ENCODE data around the gene PALM. TPM values are rescaled to one million over a fixed set of nuclear protein-coding genes. Genes with fewer than 3 reads are reported as not detected.

PALM gene
- total RNA-seq, 1 donor from 2014 or later: 60.0 TPM

DNA sequence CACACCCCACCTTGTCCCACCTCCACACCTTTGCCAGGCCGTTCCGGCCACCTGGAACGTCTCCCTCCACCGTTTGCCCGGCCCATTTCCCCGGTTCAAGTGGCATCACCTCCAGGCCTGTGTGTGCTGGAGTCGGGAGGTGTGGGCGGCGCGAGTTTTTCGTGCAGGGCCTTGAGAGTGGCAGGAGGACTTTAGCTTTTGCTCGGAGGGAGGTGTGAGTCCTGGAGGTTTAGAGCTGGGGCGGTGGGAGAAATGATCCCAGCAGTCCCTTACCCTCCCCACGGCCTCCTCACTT is 4.3 kb upstream of the PALM start:
- DNase-seq (ENCODE audit: low read depth) (no peak), FAIRE-seq (no peak)
- no peak overlapping the region for H3K27ac Mint-ChIP-seq (ENCODE audit: unreplicated experiment)
- no peaks in the 10 kb centered on the region for H3K9me3 Mint-ChIP-seq (ENCODE audit: unreplicated experiment)
- Histone ChIP-seq H3K9ac (ENCODE audit: low read length) (no peak overlapping the region), H3K27ac (ENCODE audit: low read depth, low read length) (no peak overlapping the region), H3K36me3 (ENCODE audit: insufficient read depth, low read length) (no peaks in the 10 kb centered on the region), H3K4me3 (ENCODE audit: insufficient read depth, low read depth, low read length) (no peak overlapping the region), H3K4me1 (ENCODE audit: insufficient read depth, low read length) (no peaks in the 10 kb centered on the region), H3K27me3 (ENCODE audit: insufficient read depth, low read length) (peaks cover 5% of the 10 kb centered on the region), H3K4me2 (ENCODE audit: low read length) (no peak overlapping the region), H3K9me3 (ENCODE audit: insufficient read depth, low read depth, low read length) (no peaks in the 10 kb centered on the region), H3K79me2 (ENCODE audit: insufficient read depth, low read length) (no peaks in the 10 kb centered on the region), H2AFZ (ENCODE audit: low read depth, low read length) (peak overlapping the region; percentile 63), H4K20me1 (ENCODE audit: insufficient read depth, low read length) (no peaks in the 10 kb centered on the region)
- no peaks in the 10 kb centered on the region for H3K36me3 Mint-ChIP-seq (ENCODE audit: low read depth, unreplicated experiment)
- TF ChIP-seq, protein P1, sequence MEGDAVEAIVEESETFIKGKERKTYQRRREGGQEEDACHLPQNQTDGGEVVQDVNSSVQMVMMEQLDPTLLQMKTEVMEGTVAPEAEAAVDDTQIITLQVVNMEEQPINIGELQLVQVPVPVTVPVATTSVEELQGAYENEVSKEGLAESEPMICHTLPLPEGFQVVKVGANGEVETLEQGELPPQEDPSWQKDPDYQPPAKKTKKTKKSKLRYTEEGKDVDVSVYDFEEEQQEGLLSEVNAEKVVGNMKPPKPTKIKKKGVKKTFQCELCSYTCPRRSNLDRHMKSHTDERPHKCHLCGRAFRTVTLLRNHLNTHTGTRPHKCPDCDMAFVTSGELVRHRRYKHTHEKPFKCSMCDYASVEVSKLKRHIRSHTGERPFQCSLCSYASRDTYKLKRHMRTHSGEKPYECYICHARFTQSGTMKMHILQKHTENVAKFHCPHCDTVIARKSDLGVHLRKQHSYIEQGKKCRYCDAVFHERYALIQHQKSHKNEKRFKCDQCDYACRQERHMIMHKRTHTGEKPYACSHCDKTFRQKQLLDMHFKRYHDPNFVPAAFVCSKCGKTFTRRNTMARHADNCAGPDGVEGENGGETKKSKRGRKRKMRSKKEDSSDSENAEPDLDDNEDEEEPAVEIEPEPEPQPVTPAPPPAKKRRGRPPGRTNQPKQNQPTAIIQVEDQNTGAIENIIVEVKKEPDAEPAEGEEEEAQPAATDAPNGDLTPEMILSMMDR (IDR thresholded peaks at IDR 0.05; ENCODE audit: insufficient read depth, low read depth, low read length): no peak
- TF ChIP-seq EZH2 (IDR thresholded peaks at IDR 0.05; ENCODE audit: insufficient read depth, low read length): no peak
- peaks cover 12% of the 10 kb centered on the region for H3K27me3 Mint-ChIP-seq (ENCODE audit: low read depth, unreplicated experiment)
- H3K4me1 Mint-ChIP-seq (ENCODE audit: low read depth, unreplicated experiment): no peaks in the 10 kb centered on the region
- H3K4me3 Mint-ChIP-seq (ENCODE audit: unreplicated experiment): no peak overlapping the region

DNA sequence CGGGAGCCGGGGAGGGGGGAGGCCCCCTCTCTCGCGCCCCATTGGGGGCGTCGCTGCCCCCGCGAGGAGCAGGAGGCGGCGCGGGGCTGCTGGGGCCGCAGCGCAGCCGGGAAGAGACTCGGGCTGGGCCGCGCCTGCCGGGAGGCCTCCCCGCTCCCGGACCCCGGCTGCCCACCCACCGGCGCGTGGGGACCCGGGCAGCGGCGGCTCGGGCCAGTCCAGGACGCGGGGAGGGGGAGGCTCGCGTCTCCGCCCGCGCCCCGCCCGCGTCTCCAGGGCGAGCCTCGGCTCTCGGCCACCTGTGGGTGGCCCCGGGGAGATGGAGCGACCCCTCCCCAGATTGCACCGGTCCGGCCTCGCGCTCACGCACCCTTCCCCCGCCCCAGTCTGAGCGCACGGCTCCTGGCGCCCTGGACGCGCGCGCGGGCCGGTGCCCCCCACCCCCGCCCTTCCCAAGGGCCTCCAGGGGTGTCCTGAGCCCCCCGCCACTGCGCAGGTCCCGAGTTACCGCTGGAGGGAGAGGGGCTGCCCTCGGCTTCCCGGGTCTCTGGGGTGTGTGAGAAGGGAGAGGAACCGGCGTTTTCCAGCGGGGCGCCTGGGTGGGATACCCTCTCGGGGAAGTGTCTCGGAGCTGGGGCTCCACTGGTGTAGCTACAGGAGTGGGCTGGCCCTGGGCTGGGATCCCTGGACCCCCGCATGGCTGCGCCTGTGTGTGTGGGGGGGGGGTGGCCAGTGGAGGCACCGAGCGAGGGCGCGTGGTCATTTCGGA is 645 bp downstream of the PALM start:
- peaks cover 2% of the 10 kb centered on the region for H3K27me3 Mint-ChIP-seq (ENCODE audit: low read depth, unreplicated experiment)
- Histone ChIP-seq H3K9me3 (ENCODE audit: insufficient read depth, low read depth, low read length) (no peaks in the 10 kb centered on the region), H3K27me3 (ENCODE audit: insufficient read depth, low read length) (peaks cover 1% of the 10 kb centered on the region), H2AFZ (ENCODE audit: low read depth, low read length) (peak overlapping the region; percentile 47), H3K36me3 (ENCODE audit: insufficient read depth, low read length) (no peaks in the 10 kb centered on the region), H3K4me1 (ENCODE audit: insufficient read depth, low read length) (peaks cover 9% of the 10 kb centered on the region), H4K20me1 (ENCODE audit: insufficient read depth, low read length) (peaks cover 7% of the 10 kb centered on the region), H3K79me2 (ENCODE audit: insufficient read depth, low read length) (peaks cover 8% of the 10 kb centered on the region), H3K4me3 (ENCODE audit: insufficient read depth, low read depth, low read length) (peak overlapping the region; percentile 51), H3K27ac (ENCODE audit: low read depth, low read length) (no peak overlapping the region), H3K9ac (ENCODE audit: low read length) (peak overlapping the region; percentile 50), H3K4me2 (ENCODE audit: low read length) (peak overlapping the region; percentile 81)
- DNase-seq (ENCODE audit: low read depth): no peak
- H3K4me3 Mint-ChIP-seq (ENCODE audit: unreplicated experiment): peak overlapping the region; percentile 77
- TF ChIP-seq, protein P1 (IDR thresholded peaks at IDR 0.05; ENCODE audit: insufficient read depth, low read depth, low read length): no peak
- TF ChIP-seq EZH2 (IDR thresholded peaks at IDR 0.05; ENCODE audit: insufficient read depth, low read length): peak; percentile 67
- FAIRE-seq: no peak
- no peak overlapping the region for H3K27ac Mint-ChIP-seq (ENCODE audit: unreplicated experiment)
- H3K36me3 Mint-ChIP-seq (ENCODE audit: low read depth, unreplicated experiment): peaks cover 2% of the 10 kb centered on the region
- no peaks in the 10 kb centered on the region for H3K9me3 Mint-ChIP-seq (ENCODE audit: unreplicated experiment)
- H3K4me1 Mint-ChIP-seq (ENCODE audit: low read depth, unreplicated experiment): peaks cover 2% of the 10 kb centered on the region

DNA sequence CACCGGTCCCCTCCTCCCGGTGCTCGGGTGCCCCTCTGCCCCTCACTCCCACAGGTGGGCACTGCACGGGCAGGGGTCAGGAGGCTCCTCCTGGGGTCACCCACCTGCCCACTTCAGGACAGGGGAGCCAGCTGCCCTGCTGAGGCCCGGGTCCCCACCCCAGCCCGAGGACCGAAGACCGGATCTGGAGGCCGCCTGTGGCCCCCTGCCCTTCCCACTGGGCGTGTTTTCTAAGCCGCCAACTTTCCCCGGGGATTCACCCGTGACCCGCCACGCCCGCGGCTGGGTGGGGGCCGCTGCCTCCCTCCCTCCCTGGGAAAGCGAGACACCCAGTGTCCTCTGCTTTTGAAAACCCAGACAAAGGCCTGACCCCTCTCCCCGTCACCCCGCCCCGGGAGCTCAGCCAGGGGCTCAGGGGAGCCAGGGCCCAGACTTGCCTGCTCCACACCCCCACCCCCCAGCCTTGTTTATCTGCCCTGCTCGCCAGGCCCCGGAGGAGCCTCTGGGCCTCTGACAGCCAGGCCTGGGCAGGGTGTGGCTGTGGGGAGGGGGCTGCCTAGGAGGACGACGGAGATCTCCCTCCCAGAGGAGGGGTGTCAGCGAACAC is 1.3 kb downstream of the PALM start:
- Histone ChIP-seq H3K9me3 (ENCODE audit: insufficient read depth, low read depth, low read length) (no peaks in the 10 kb centered on the region), H3K79me2 (ENCODE audit: insufficient read depth, low read length) (peaks cover 8% of the 10 kb centered on the region), H3K4me2 (ENCODE audit: low read length) (peak overlapping the region; percentile 81), H3K36me3 (ENCODE audit: insufficient read depth, low read length) (no peaks in the 10 kb centered on the region), H2AFZ (ENCODE audit: low read depth, low read length) (no peak overlapping the region), H3K9ac (ENCODE audit: low read length) (peak overlapping the region; percentile 50), H3K27ac (ENCODE audit: low read depth, low read length) (no peak overlapping the region), H3K4me1 (ENCODE audit: insufficient read depth, low read length) (peaks cover 9% of the 10 kb centered on the region), H3K27me3 (ENCODE audit: insufficient read depth, low read length) (no peaks in the 10 kb centered on the region), H3K4me3 (ENCODE audit: insufficient read depth, low read depth, low read length) (peak overlapping the region; percentile 51), H4K20me1 (ENCODE audit: insufficient read depth, low read length) (peaks cover 7% of the 10 kb centered on the region)
- Mint-ChIP-seq H3K27me3 (ENCODE audit: low read depth, unreplicated experiment) (peaks cover 2% of the 10 kb centered on the region), H3K4me1 (ENCODE audit: low read depth, unreplicated experiment) (peaks cover 2% of the 10 kb centered on the region), H3K4me3 (ENCODE audit: unreplicated experiment) (no peak overlapping the region), H3K9me3 (ENCODE audit: unreplicated experiment) (no peaks in the 10 kb centered on the region), H3K36me3 (ENCODE audit: low read depth, unreplicated experiment) (peaks cover 2% of the 10 kb centered on the region), H3K27ac (ENCODE audit: unreplicated experiment) (no peak overlapping the region)
- peak; percentile 20 for TF ChIP-seq EZH2 (IDR thresholded peaks at IDR 0.05; ENCODE audit: insufficient read depth, low read length)
- TF ChIP-seq, protein P1 (IDR thresholded peaks at IDR 0.05; ENCODE audit: insufficient read depth, low read depth, low read length): no peak
- DNase-seq (ENCODE audit: low read depth) (no peak), FAIRE-seq (no peak)
